GM18951 (cell line): ENCODE results near the gene SMIM7.
A peak's percentile ranks its signal among the peaks of the same experiment; 100 is the strongest.
"Not testable (repeated sequence)": the region's sequence is repeated elsewhere in the genome, so short reads cannot be mapped to it uniquely, and the experiment has no call there.

ENCODE experiments used
- POLR2A ChIP-seq: IDR thresholded peaks from 4 replicates; pipeline ENCODE4 v1.6.1; 2011; ENCODE audit warnings: mild to moderate bottlenecking; ENCODE audit not compliant: insufficient read length, insufficient read depth; ENCODE audit errors: extremely low read depth
- in situ Hi-C: fragments of 300-500 bp; cut with MboI; formaldehyde crosslinking; loops from one replicate; pipeline ENCODE4 v1.12.0; 2022; ENCODE audit warnings: low sequenced_read_pairs, mixed read lengths, inconsistent platforms; ENCODE audit not compliant: unreplicated experiment

The SMIM7 gene

DNA sequence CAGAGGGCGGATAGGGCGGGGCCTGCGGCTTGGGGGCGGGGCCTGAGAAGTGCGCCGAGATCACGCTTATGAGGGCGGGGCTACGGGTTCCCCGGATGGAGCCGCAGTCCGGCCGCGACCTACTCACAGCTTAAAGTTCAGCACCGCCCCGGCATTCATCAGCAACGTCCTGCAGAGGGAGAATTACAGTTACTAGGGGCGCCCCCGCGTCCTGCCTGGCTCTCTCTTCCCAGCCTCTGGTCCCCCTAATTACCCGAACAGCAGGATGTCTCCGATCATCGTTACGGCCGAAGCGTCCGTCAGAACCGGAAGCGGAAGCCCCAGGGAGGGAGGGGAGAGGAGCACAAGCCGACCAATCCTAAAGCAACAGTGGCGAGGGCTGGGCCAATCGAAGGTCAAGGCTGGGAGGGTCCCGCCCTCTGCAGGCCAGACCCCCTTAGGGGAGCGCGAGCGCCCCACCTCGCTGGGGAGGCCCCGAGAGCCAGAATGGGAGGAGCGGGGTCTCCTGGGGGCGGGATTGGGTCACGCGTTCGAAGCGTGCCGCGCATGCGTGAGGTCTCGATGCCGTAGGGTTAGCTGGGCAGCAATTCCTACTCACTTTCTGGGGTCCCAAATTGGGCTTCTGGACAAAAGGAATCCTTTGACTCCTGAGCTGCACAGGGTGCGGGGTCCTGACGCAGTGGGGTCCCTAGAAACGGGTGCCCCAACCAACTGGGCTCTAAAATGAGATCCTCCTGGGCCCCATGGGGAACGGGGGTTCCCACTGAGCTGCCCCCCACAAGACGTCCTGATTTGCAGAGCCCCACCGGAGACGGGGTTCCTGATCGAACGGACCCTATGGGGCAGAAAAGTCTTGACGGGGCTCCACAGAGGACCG is at the start of gene SMIM7:
Gene SMIM7 (minus strand): TSS at position 313 of the 877 bp plus-strand sequence. CDS start 34 bp downstream, at position 279.
- TF ChIP-seq POLR2A, result peak; percentile 94
- in situ Hi-C loops, result no loop called here

DNA sequence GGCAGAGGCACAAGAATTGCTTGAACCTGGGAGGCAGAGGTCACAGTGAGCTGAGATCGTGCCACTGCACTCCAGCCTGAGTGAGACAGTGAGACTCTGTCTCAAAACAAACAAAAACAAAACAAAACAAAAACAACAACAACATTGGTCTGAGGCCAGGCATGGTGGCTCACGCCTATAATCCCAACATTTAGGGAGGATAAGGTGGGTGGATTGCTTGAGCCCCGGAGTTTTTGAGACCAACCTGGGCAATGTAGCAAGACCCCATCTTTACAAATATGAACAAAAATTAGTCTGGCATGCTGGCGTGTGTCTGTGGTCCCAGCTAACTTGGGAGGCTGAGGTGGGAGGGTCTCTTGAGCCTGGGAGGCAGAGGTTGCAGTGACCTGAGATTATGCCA is 43.7 kb upstream of the SMIM7 start:
- no peak for TF ChIP-seq POLR2A
- in situ Hi-C loops, result no loop called here

DNA sequence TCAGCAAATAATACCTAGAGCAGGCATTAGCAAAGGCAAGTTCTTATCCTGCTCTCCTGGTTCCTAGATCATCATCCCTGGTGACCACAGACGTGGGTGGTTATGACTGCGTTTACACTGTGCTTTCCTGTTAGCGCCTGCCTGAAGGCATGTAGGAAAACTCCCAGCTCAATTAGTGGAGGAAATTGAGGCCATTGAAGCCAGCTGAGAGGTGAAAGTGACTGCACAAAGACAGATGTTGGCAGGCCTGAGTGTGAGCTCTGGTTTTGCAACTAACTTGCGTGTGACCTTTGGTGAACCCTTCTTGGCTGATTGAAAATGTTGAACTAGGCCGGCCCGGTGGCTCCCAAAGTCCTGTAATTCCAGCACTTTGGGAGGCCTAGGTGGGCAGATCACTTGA is 42.2 kb upstream of the SMIM7 start:
- in situ Hi-C loops, result no loop called here
- TF ChIP-seq POLR2A, result no peak

DNA sequence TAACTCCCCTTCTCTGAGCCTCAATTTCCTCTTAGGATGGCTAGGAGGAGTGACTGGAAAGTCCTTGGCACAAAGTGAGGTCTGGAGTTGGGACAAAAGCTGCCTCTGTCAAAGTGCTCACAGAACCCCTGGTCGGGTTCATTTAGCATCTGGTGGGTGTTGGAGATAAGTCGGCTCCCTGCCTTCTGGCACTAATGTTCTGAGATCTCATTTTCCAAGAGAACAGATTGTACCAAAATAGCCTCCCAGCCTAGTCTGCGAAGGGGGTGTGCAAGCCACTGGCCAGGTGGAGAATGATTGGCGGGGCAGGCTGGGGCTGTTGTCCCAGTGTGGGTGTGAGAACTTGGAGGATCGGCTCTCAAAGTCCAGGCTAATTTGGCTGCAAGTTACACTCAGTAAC is 39.0 kb upstream of the SMIM7 start:
- TF ChIP-seq POLR2A, result no peak
- in situ Hi-C loops, result no loop called here

DNA sequence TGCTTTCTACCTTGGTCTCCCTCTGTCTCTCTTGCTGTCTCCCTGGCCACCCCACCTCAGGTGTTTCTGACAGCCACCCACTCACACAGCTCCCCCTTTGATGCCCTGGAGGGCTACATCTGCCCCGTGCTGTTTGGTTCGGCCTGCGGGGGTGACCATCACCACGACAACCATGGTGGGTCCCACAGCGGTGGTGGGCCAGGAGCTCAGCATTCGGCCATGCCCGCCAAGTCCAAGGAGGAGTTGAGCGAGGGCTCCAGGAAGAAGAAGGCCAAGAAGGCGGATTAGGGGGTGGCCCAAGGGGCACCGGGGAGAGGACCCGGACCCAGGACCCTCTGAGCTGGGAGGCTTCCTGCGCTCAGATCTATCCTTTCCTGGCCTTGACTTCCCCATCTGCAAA is 28.1 kb upstream of the SMIM7 start:
- in situ Hi-C loops, result no loop called here
- no peak for TF ChIP-seq POLR2A

DNA sequence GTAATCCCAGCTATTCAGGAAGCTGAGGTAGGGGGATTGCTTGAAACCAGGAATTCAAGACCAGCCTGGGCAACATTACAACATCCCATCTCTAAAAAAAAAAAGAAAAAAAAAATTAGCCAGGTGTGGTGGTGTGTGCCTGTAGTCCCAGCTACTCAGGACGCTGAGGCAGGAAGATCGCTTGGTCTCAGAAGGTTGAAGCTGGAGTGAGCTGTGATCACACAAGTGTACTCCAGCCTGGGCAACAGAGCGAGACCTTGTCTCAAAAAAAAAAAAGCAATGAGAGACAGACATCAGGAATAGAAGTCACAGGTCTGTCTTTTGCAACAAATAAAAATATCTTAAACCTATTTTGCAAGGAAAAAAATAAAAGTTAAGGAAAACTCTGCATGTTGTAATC is 24.3 kb upstream of the SMIM7 start:
- in situ Hi-C loops, result no loop called here
- TF ChIP-seq POLR2A, result no peak

DNA sequence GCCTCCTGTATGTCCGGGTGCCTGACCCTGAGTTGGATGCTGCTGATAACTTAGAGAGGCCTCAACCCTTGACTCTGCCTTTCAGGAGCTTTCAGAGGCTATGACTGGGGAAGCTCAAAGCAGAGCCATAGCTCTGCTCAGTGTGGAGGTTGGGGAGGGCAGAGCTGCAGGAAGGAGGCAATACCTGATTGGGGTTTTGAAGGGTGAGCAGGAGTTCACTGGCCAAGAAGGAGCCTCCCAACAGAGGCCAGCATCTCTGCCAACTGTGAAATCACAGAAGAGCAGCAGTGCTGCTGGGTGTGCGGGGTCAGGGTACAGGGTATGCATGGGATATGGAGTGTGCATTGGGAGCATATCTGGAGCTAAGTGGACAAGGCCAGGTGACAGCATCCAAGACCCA is 22.6 kb upstream of the SMIM7 start:
- TF ChIP-seq POLR2A, result no peak
- in situ Hi-C loops, result no loop called here

DNA sequence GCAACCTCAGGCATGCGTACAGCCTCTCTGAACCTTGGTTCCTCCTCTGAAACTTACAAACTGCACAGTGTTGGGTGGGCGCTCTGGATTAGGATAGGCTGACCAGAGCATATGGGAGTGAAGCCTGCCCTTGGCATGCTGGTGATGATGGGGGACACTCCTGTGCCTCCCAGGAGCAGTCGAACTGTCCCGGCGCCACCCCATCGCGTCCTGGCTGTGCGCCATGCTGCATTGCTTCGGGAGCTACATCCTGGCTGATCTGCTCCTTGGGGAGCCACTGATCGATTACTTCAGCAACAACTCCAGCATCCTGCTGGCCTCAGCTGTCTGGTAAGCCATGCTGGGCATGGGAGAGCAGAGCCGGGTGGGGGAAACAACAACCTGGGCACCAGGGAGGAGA is 19.9 kb upstream of the SMIM7 start:
- in situ Hi-C loops, result no loop called here
- TF ChIP-seq POLR2A, result no peak

DNA sequence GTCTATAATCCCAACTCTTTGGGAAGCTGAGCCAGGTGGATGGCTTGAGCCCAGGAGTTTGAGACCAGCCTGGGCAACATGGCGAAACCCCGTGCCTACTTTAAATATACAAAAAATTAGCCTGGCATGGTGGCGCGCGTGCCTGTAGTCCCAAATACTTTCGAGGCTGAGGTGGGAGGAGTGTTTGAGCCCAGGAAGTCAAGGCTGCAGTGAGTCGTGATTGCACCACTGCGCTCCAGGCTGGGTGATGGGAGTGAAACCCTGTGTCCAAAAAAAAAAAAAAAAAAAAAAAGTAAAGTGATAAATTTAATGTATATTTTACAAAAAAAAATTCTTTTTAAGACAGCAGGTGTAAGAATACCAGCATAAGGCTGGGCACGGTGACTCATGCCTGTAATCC is 18.6 kb upstream of the SMIM7 start:
- TF ChIP-seq POLR2A, result no peak
- in situ Hi-C loops, result no loop called here

DNA sequence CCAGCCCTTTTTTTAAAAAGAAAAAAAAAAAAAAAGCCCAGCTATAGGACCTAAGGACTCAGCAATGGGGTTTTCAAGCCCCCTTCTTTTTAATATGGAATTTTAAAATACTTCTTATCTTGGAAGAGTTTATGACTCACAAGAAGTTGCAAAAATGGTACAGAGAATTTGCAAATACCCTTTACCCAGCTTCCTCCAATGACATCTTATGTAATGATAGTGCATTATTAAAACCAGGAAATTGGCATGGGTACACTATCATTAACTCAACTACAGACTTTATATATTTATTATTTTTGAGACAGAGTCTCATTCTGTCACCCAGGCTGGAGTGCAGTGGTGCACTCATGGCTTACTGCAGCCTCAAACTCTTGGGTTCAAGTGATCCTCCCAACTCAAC is 17.1 kb upstream of the SMIM7 start:
- TF ChIP-seq POLR2A, result no peak
- in situ Hi-C loops, result no loop called here

DNA sequence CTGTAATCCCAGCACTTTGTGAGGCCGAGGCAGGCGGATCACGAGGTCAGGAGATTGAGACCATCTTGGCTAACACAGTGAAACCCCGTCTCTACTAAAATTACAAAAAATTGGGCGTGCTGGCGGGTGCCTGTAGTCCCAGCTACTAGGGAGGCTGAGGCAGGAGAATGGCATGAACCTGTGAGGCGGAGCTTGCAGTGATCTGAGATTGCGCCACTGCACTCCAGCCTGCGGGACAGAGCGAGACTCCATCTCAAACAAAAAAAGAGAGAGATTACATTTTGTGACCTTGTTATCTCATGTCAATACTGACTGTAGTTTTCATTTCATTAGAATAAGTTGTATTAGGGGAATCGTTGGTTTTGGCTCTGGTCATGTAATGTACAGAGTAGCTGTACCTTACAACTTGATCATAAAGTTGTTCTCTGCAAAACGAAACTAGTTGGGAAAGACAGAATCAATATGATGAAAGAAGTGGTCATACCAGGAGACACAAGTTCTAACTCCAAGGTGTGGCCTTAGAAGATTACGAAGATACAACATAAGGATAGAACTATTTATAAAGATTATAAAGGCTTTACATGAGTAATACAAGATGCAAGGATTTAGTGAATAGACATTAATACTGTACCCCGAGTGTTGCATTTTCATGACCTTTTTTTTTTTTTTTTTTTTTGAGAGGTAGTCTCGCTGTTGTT is 16.3 kb upstream of the SMIM7 start:
- in situ Hi-C loops, result no loop called here

DNA sequence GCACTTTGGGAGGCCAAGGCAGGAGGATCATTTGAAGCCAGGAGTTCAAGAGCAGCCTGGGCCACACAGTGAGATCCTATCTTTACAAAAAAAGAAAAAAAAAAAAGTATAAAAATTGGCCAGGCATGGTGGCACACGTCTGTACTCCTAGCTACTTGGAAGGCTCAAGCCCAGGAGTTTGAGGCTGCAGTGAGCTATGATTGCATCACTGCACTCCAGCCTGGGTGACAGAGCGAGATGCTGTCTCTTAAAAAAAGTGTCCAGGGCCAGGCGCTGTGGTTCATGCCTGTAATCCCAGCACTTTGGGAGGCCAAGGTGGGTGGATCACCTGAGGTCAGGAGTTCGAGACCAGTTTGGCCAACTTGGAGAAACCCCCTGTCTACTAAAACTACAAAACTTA is 13.9 kb upstream of the SMIM7 start:
- in situ Hi-C loops, result not testable (repeated sequence)

More for the DNA sequence above, 16.3 kb upstream of the SMIM7 start:
- no peak for TF ChIP-seq POLR2A

DNA sequence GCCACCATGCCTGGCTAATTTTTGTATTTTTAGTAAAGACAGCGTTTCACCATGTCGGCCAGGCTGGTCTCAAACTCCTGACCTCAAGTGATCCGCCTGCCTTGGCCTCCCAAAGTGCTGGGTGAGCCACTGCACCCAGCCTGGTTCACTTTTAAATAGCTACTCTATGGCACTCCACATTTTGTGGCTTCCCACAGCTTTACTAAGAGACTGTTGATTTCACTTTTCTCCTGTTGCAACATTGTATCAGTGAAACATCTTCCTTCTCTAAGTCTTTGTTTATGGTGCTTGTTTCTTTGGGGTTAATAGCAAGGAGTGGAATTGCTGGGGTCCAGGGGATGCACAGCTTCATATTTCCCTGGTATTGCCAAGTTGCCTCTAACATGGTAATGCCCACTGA is 13.3 kb upstream of the SMIM7 start:
- in situ Hi-C loops, result no loop called here

DNA sequence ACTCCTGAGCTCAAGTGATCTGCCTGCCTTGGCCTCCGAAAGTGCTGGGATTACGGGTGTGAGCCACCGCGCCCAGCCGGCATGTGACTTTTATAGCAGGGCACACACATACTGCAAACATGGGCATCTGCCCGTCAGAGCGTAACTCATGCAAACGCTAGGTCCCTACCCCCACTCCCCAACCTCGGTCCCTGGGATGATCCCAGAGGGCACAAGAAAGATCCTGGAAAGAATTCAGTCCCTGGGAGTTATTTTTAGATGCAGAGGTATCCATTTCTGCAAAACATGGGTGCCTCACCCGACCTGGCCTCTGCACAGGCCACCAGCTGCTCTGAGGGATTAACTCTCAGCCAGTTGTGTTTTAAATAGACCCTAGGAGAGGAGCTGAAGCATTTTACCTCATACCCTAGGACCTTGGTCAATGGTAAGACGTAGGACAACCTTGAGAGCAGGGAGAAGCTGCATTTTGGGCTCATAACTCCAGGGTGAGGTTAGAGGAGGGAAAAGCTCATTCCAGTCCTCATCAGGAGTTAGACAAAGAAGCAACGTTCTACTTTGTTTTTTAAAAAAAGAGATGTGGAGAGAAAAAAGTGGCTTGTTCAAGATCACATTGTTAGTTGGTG is 11.8 kb upstream of the SMIM7 start:
- in situ Hi-C loops, result no loop called here
- TF ChIP-seq POLR2A, result no peak

More for the DNA sequence above, 13.3 kb upstream of the SMIM7 start:
- TF ChIP-seq POLR2A, result no peak
